Erythroblast (primary cell): ENCODE measurements around the gene MTARC1.

Source experiments
- GATA1 ChIP-seq: IDR thresholded peaks from 2 replicates; pipeline ENCODE4 v1.6.1; 2011; ENCODE audit warnings: low read depth, mild to moderate bottlenecking, control low read depth, low read length, moderate library complexity
- POLR2A ChIP-seq: IDR thresholded peaks from 2 replicates; pipeline ENCODE4 v1.6.1; 2011; ENCODE audit warnings: mild to moderate bottlenecking, low read length

- TF ChIP-seq POLR2A, result no peak
- TF ChIP-seq GATA1, result no peak
These were observed 2.9 kb downstream of the MTARC1 start for GRCh38 chr1:220789532-220790147.
